CD4-positive, CD25-positive, alpha-beta regulatory T cell (primary cell): ENCODE measurements around the gene CCDC83. TPM values are rescaled to one million over a fixed set of nuclear protein-coding genes. Genes with fewer than 3 reads are reported as not detected.

Experiments used
- ATAC-seq, 2 donors: fragments of 150-1000 bp; cut with Tn5 transposase; one replicate each; pipeline ENCODE4 v1.10.0; 2021; ENCODE audit warnings: low read depth in 2 of 2, moderate number of reproducible peaks in 2 of 2, moderate library complexity in 1 of 2
- DNase-seq, 3 donors: peaks; one replicate each; pipeline versions ENCODE4 v3.0.0 to v3.0.0-alpha.2; 2012 to 2022; ENCODE audit warnings: mixed read lengths in 1 of 3
- H3K27ac ChIP-seq: one replicate; pipeline ENCODE4 v1.7.0; 2013; ENCODE audit warnings: mild to moderate bottlenecking, low read length; ENCODE audit not compliant: insufficient read depth, poor library complexity, severe bottlenecking
- H3K27me3 ChIP-seq: one replicate; pipeline ENCODE4 v1.7.0; 2013; ENCODE audit warnings: low read length; ENCODE audit not compliant: control insufficient read depth, insufficient read depth
- H3K36me3 ChIP-seq: one replicate; pipeline ENCODE4 v1.7.0; 2013; ENCODE audit warnings: mild to moderate bottlenecking, low read length, moderate library complexity; ENCODE audit not compliant: control insufficient read depth, insufficient read depth
- H3K4me1 ChIP-seq: 2 replicates; pipeline ENCODE4 v1.7.0; 2013; ENCODE audit warnings: mild to moderate bottlenecking, low read length; ENCODE audit not compliant: insufficient read depth, control insufficient read depth, poor library complexity, severe bottlenecking
- H3K4me3 ChIP-seq: one replicate; pipeline ENCODE4 v1.7.0; 2013; ENCODE audit warnings: low read depth, mild to moderate bottlenecking, low read length, moderate library complexity
- H3K9me3 ChIP-seq, 2 experiments: 1 replicate in 1 of 2; 2 replicates in 1 of 2; pipeline ENCODE4 v1.7.0; 2013; ENCODE audit warnings: low read length in 2 of 2, mild to moderate bottlenecking in 1 of 2, moderate library complexity in 1 of 2; ENCODE audit not compliant: control insufficient read depth in 2 of 2
- H3K27ac Mint-ChIP-seq, 3 donors: one replicate each; pipeline ENCODE4 v1.8.0; 2020 to 2022; ENCODE audit warnings: mild to moderate bottlenecking in 3 of 3, mixed read lengths in 3 of 3, moderate library complexity in 2 of 3
- H3K27me3 Mint-ChIP-seq: one replicate; pipeline ENCODE4 v1.8.0; 2022; ENCODE audit warnings: mild to moderate bottlenecking, mixed read lengths
- H3K36me3 Mint-ChIP-seq: one replicate; pipeline ENCODE4 v1.8.0; 2020; ENCODE audit warnings: mixed read lengths
- H3K4me1 Mint-ChIP-seq, 4 donors: one replicate each; pipeline ENCODE4 v1.8.0; 2020 to 2022; ENCODE audit warnings: mixed read lengths in 4 of 4, mild to moderate bottlenecking in 1 of 4
- H3K4me3 Mint-ChIP-seq, 4 donors: one replicate each; pipeline ENCODE4 v1.8.0; 2020 to 2022; ENCODE audit warnings: mild to moderate bottlenecking in 4 of 4, mixed read lengths in 4 of 4, moderate library complexity in 3 of 4
- H3K9me3 Mint-ChIP-seq, 7 donors: one replicate each; pipeline ENCODE4 v1.8.0; 2020 to 2022; ENCODE audit warnings: mixed read lengths in 7 of 7, mild to moderate bottlenecking in 3 of 7, moderate library complexity in 2 of 7
- polyA plus RNA-seq, 4 donors: library from polyadenylated mRNA; unstranded; fragments of 300-500 nt; fragmentation: Illumina TruSeq; gene quantifications; one replicate each; pipeline ENCODE4 v1.2.3, GENCODE V29; 2021
- total RNA-seq: library from RNA; stranded (reverse); gene quantifications from one replicate; pipeline ENCODE4 v1.2.3, GENCODE V29; 2022

The CCDC83 gene
- total and polyA plus RNA-seq, 5 donors from 2014 or later = not detected

DNA sequence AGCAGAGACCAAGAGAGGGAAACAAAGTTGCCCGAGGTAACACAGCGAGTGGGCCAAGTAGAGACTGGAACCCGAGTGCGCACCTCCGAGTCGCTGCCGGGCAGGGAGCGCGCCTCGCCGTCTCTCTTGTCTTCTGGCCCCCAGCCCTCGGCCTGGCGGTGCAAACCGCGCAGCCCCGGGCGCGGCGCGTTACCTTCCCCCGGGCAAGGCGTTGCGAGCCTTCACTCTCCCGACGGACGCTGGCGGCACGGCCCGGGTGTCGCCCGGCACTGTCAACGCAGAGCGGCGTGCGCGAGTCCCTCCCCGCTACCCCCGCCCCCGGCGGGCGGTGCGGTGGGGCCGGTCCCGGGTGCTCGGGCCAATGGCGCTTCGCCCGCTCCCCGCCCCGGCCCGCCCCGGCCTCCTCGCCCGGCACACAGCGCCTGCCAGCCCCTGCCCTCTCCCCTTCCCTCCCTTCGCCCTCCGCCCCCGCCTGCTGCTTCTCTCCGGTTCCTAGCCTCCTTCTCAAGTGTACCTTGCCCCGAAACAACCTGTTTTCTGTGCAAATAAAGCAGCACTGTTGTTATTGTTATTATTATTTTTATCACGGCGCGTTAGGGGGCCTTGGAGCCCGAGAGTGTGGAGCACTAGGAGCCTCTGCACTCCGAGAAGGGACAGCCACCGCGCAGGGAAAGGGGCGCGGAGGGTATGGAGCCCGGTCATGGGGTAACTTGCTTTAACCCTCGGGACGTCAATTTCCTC is 44.1 kb upstream of the CCDC83 start, which contains the start of gene SYTL2:
SYTL2 (minus strand) TSS at position 271 of the 741 bp plus-strand sequence. CDS start 53,416 bp downstream, outside the sequence.
- Mint-ChIP-seq H3K36me3 (no peaks in the 10 kb centered on the region), H3K27me3 (peaks cover 21% of the 10 kb centered on the region), H3K4me1 (peaks cover 12 to 42% (median 24%) of the 10 kb centered on the region in 4 donors), H3K9me3 (no peaks in the 10 kb centered on the region), H3K27ac (peak within 1 kb of the TSS; percentile 60 to 80 (median 76)), H3K4me3 (peak within 1 kb of the TSS; percentile 88 to 96 (median 92))
- H3K9me3 ChIP-seq = no peaks in the 10 kb centered on the region
- DNase-seq (peak; percentile 65 to 80 (median 71)), ATAC-seq (peak; percentile 91 to 94)
- peak within 1 kb of the TSS; percentile 73 for H3K4me3 ChIP-seq
- no peaks in the 10 kb centered on the region for H3K27me3 ChIP-seq
- no peaks in the 10 kb centered on the region for H3K36me3 ChIP-seq
- H3K4me1 ChIP-seq = peaks cover 21% of the 10 kb centered on the region
- peak within 1 kb of the TSS; percentile 3 for H3K27ac ChIP-seq

- Histone ChIP-seq H3K27ac (no peak overlapping the region), H3K27me3 (no peaks in the 10 kb centered on the region), H3K9me3 (no peaks in the 10 kb centered on the region), H3K4me1 (peaks cover 21% of the 10 kb centered on the region), H3K4me3 (peak overlapping the region; percentile 62), H3K36me3 (no peaks in the 10 kb centered on the region)
- peak overlapping the region; percentile 88 to 96 (median 88) for H3K4me3 Mint-ChIP-seq
- H3K27me3 Mint-ChIP-seq = peaks cover 21% of the 10 kb centered on the region
- DNase-seq = no peak
- no peaks in the 10 kb centered on the region for H3K9me3 Mint-ChIP-seq
- ATAC-seq = no peak
- peaks cover 12 to 40% (median 21%) of the 10 kb centered on the region in 4 donors for H3K4me1 Mint-ChIP-seq
- peak overlapping the region in 2 of 3 donors; percentile 73 to 78 for H3K27ac Mint-ChIP-seq
- H3K36me3 Mint-ChIP-seq = no peaks in the 10 kb centered on the region
These were observed 43.6 kb upstream of the CCDC83 start for GRCh38 chr11:85811624-85812023.

DNA sequence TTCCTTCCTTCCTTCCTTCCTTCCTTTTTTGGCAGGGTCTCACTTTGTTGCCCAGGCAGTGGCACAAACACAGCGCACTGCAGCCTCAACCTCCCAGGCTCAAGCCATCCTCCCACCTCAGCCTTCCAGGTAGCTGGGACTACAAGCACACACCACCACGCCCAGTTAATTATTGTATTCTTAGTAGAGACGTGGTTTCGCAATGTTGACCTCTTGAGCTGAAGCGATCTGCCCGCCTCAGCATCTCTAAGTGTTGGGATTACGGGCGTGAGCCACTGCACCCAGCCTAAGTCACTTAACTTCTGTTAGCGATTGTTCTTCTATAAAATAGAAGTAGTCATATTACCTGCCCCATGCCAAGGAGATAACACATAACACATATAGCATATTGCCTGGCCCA is 41.5 kb upstream of the CCDC83 start:
- H3K27ac ChIP-seq = no peak overlapping the region
- Mint-ChIP-seq H3K36me3 (no peaks in the 10 kb centered on the region), H3K9me3 (no peaks in the 10 kb centered on the region)

GRCh38 chr11:85815186-85815931 is 39.8 kb upstream of the CCDC83 start:
- DNase-seq (no peak), ATAC-seq (no peak)
- no peaks in the 10 kb centered on the region for H3K9me3 Mint-ChIP-seq
- H3K27me3 Mint-ChIP-seq = peaks cover 17% of the 10 kb centered on the region
- no peaks in the 10 kb centered on the region for H3K9me3 ChIP-seq
- H3K36me3 Mint-ChIP-seq = no peaks in the 10 kb centered on the region
- H3K27me3 ChIP-seq = no peaks in the 10 kb centered on the region
- H3K27ac ChIP-seq = no peak overlapping the region
- peaks cover 7 to 25% (median 10%) of the 10 kb centered on the region in 4 donors for H3K4me1 Mint-ChIP-seq
- H3K36me3 ChIP-seq = no peaks in the 10 kb centered on the region
- H3K27ac Mint-ChIP-seq = no peak overlapping the region
- H3K4me3 ChIP-seq = no peak overlapping the region
- peaks cover 12% of the 10 kb centered on the region for H3K4me1 ChIP-seq
- peak overlapping the region in 1 of 4 donors; percentile 57 for H3K4me3 Mint-ChIP-seq

More for the DNA sequence above, 41.5 kb upstream of the CCDC83 start:
- Histone ChIP-seq H3K4me3 (no peak overlapping the region), H3K4me1 (peaks cover 21% of the 10 kb centered on the region), H3K36me3 (no peaks in the 10 kb centered on the region), H3K9me3 (no peaks in the 10 kb centered on the region), H3K27me3 (no peaks in the 10 kb centered on the region)
- ATAC-seq = no peak
- Mint-ChIP-seq H3K4me1 (peaks cover 12 to 40% (median 20%) of the 10 kb centered on the region in 4 donors), H3K27ac (no peak overlapping the region), H3K27me3 (peaks cover 21% of the 10 kb centered on the region), H3K4me3 (peak overlapping the region in 3 of 4 donors; percentile 55 to 72 (median 57))
- DNase-seq = no peak

DNA sequence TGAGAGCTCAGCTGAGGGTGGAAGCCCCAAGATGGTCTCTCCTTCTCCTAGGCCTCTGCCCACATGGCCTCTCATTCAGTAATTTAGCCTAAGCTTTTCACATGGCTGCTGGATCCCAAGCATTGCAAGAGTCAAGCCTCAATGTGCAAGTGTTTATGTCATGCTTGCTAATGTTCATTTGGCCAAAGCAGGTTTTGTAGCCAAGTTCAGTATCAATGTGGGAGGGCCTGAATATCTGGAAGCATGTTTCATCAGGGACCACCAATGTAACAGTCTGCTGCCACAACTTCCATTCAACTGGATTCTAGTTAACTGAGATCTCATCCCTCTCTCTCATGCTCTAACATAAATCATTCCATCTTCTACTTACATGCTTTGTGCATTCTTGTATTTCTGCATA is 35.7 kb upstream of the CCDC83 start:
- no peaks in the 10 kb centered on the region for H3K27me3 ChIP-seq
- peaks cover 5% of the 10 kb centered on the region for H3K27me3 Mint-ChIP-seq
- H3K36me3 Mint-ChIP-seq = no peaks in the 10 kb centered on the region
- H3K4me1 ChIP-seq = peaks cover 16% of the 10 kb centered on the region
- no peak for DNase-seq
- no peak for ATAC-seq
- no peak overlapping the region for H3K27ac ChIP-seq
- H3K36me3 ChIP-seq = no peaks in the 10 kb centered on the region
- no peak overlapping the region for H3K4me3 Mint-ChIP-seq
- H3K9me3 Mint-ChIP-seq = no peaks in the 10 kb centered on the region
- H3K4me1 Mint-ChIP-seq = peaks cover 8 to 31% (median 23%) of the 10 kb centered on the region in 4 donors
- H3K9me3 ChIP-seq = no peaks in the 10 kb centered on the region
- H3K4me3 ChIP-seq = no peak overlapping the region
- H3K27ac Mint-ChIP-seq = no peak overlapping the region

DNA sequence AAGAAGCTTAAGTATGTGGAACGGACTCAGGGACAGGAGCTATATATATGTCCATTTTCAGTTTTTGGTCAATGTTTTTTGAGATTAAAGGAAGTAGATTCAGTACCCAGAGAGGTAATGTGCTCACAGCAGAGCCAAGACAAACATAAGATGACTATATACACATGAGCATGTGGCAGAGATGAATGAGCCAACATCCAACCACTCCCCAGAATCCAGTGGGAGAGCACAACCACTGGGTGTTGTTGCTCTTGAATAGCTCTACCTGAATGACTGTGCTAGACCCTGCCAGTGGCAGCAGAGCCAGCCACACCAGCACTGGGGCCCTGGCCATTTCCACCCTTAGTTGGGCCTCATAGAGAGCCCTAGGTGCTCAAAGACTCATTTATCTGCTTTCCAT is 33.5 kb upstream of the CCDC83 start:
- Mint-ChIP-seq H3K36me3 (no peaks in the 10 kb centered on the region), H3K9me3 (no peaks in the 10 kb centered on the region), H3K4me1 (peaks cover 8 to 45% (median 34%) of the 10 kb centered on the region in 4 donors), H3K27ac (peak overlapping the region in 1 of 3 donors; percentile 25), H3K27me3 (no peaks in the 10 kb centered on the region), H3K4me3 (no peak overlapping the region)
- Histone ChIP-seq H3K4me3 (no peak overlapping the region), H3K36me3 (no peaks in the 10 kb centered on the region), H3K4me1 (peaks cover 21% of the 10 kb centered on the region), H3K27ac (no peak overlapping the region), H3K9me3 (no peaks in the 10 kb centered on the region), H3K27me3 (no peaks in the 10 kb centered on the region)
- no peak for DNase-seq
- ATAC-seq = no peak

- peak overlapping the region in 1 of 3 donors; percentile 25 for H3K27ac Mint-ChIP-seq
- no peaks in the 10 kb centered on the region for H3K36me3 Mint-ChIP-seq
- no peaks in the 10 kb centered on the region for H3K9me3 ChIP-seq
- H3K27me3 ChIP-seq = no peaks in the 10 kb centered on the region
- DNase-seq (no peak), ATAC-seq (no peak)
- no peak overlapping the region for H3K4me3 ChIP-seq
- no peaks in the 10 kb centered on the region for H3K36me3 ChIP-seq
- H3K9me3 Mint-ChIP-seq = no peaks in the 10 kb centered on the region
- H3K4me1 ChIP-seq = peaks cover 31% of the 10 kb centered on the region
- no peak overlapping the region for H3K4me3 Mint-ChIP-seq
- H3K4me1 Mint-ChIP-seq = peaks cover 13 to 57% (median 43%) of the 10 kb centered on the region in 4 donors
- H3K27ac ChIP-seq = no peak overlapping the region
- H3K27me3 Mint-ChIP-seq = no peaks in the 10 kb centered on the region
These were observed 32.4 kb upstream of the CCDC83 start for GRCh38 chr11:85822814-85823213.
